Sigmoid colon (tissue), 7 donors: ENCODE results near the gene EEF1E1. TPM values are rescaled to one million over a fixed set of nuclear protein-coding genes. Genes with fewer than 3 reads are reported as not detected.

ENCODE experiments used
- DNase-seq: peaks from one replicate; pipeline ENCODE4 v3.0.0-alpha.2; 2019
- H3K27ac ChIP-seq, 4 donors: fragments of 200-600 bp; sonication (generic); one replicate each; pipeline ENCODE4 v1.5.1; 2016 to 2019; ENCODE audit warnings: mild to moderate bottlenecking in 1 of 4
- H3K27me3 ChIP-seq, 3 donors: fragments of 200-600 bp; sonication (generic); one replicate each; pipeline ENCODE4 v1.5.1; 2019; ENCODE audit warnings: mild to moderate bottlenecking in 1 of 3
- H3K36me3 ChIP-seq, 4 donors: fragments of 200-600 bp; sonication (generic); one replicate each; pipeline ENCODE4 v1.5.1; 2016 to 2019
- H3K4me1 ChIP-seq, 4 donors: fragments of 200-600 bp; sonication (generic); one replicate each; pipeline ENCODE4 v1.5.1; 2017 to 2019
- H3K4me3 ChIP-seq, 4 donors: fragments of 200-600 bp; sonication (generic); one replicate each; pipeline ENCODE4 v1.5.1; 2017 to 2019; ENCODE audit warnings: mild to moderate bottlenecking in 2 of 4, moderate library complexity in 1 of 4
- H3K9me3 ChIP-seq, 4 donors: fragments of 200-600 bp in 3 of 4; sonication (generic) in 3 of 4; one replicate each; pipeline versions ENCODE4 v1.5.1 to v1.6.1; 2013 to 2019
- CTCF ChIP-seq, 4 experiments: fragments of 450-650 bp in 3 of 4; fragments of 200-600 bp in 1 of 4; IDR thresholded peaks; one replicate each; pipeline ENCODE4 v1.5.1; 2016 to 2019; ENCODE audit warnings: antibody characterized with exemption in 4 of 4, mild to moderate bottlenecking in 3 of 4, moderate library complexity in 2 of 4
- EP300 ChIP-seq, 4 donors: sonication (generic); formaldehyde crosslinking; IDR thresholded peaks; one replicate each; pipeline ENCODE4 v1.6.1; 2017; ENCODE audit warnings: antibody characterized with exemption in 4 of 4
- POLR2A ChIP-seq, 2 donors: fragments of 450-650 bp; IDR thresholded peaks; one replicate each; pipeline ENCODE4 v1.6.1; 2016; ENCODE audit warnings: antibody characterized with exemption in 2 of 2, mild to moderate bottlenecking in 2 of 2, moderate library complexity in 2 of 2
- POLR2AphosphoS5 ChIP-seq, 4 donors: sonication (generic); formaldehyde crosslinking; IDR thresholded peaks; one replicate each; pipeline ENCODE4 v1.6.1; 2017; ENCODE audit warnings: antibody characterized with exemption in 4 of 4
- WGBS, 2 donors: extraction: QIAGEN DNeasy Blood & Tissue Kit; methylation state at CpG; one replicate each; pipeline ENCODE4 v1.1.7; 2013; 5-methylcytosine and 5-hydroxymethylcytosine counted together
- intact Hi-C: fragments of 100-400 bp; cut with DNase I; formaldehyde crosslinking; loops from one replicate; pipeline ENCODE4 v1.15.1; 2023
- polyA plus RNA-seq, 3 donors: library from polyadenylated mRNA; stranded (reverse); fragments of 200-250 nt; gene quantifications; one replicate each; pipeline ENCODE4 v1.2.3, GENCODE V29; 2013
- total RNA-seq, 4 donors: library from RNA; depleted of rRNA; stranded (reverse); fragments of >200 nt; gene quantifications; one replicate each; pipeline ENCODE4 v1.1.0, GENCODE V29; 2016
- donor health status: healthy with polysubstance abuse.
- donor health status: Bipolar disorder and iron deficiency.
- donor health status: healthy.

The EEF1E1 gene
- total and polyA plus RNA-seq, 7 donors = 11.4 to 36.7 (median 21.9) TPM

- Histone ChIP-seq H3K36me3 (no peaks in the 10 kb centered on the region), H3K27ac (no peak overlapping the region), H3K9me3 (no peaks in the 10 kb centered on the region), H3K27me3 (no peaks in the 10 kb centered on the region), H3K4me3 (no peak overlapping the region), H3K4me1 (peaks cover 0 to 8% (median 2%) of the 10 kb centered on the region in 4 donors)
- DNase-seq = no peak
- TF ChIP-seq EP300 (IDR thresholded peaks at IDR 0.05) (no peak), CTCF (IDR thresholded peaks at IDR 0.05) (no peak), POLR2A (IDR thresholded peaks at IDR 0.05) (no peak), POLR2AphosphoS5 (IDR thresholded peaks at IDR 0.05) (no peak)
- intact Hi-C loops = no loop called here
- WGBS, 2 donors = 84 to 97% methylated on average over 5 of the region's 5 CpGs
These were observed 71.4 kb downstream of the EEF1E1 start for GRCh38 chr6:8030920-8031319.

Other genes starting within 250 kb of the EEF1E1 start
- gene TXNDC5, start 191.8 kb downstream of the EEF1E1 start, total RNA-seq = 10 to 100 TPM; 48.1 to 64.9 (median 52.9) TPM
- 10 to 100 TPM; 18.6 to 75.2 (median 29.1) TPM for gene TXNDC5, start 191.8 kb downstream of the EEF1E1 start, polyA plus RNA-seq
- 10 to 100 TPM; 10.8 to 16.2 (median 12.8) TPM for gene BLOC1S5, start 38.2 kb downstream of the EEF1E1 start, total RNA-seq
- gene BLOC1S5, start 38.2 kb downstream of the EEF1E1 start, polyA plus RNA-seq = 10 to 100 TPM in 2 of 3 donors, 1 to 10 TPM in 1; 5.5 to 12.3 (median 10.2) TPM